Measurements from ENCODE around the gene ETFA. TPM values are rescaled to one million over a fixed set of nuclear protein-coding genes. Genes with fewer than 3 reads are reported as not detected.

The ETFA gene
- total RNA-seq, 2 experiments from 2014 or later = 159 to 164 TPM

GRCh38 chr15:76204916-76205460, 106.3 kb downstream of the ETFA start:
- TF ChIP-seq CTCF (IDR thresholded peaks at IDR 0.05) = no peak
- no peak overlapping the region for H3K27ac Mint-ChIP-seq
- ATAC-seq = no peak
- H3K27me3 Mint-ChIP-seq = no peaks in the 10 kb centered on the region
- H3K36me3 Mint-ChIP-seq (ENCODE audit: low read depth) = no peaks in the 10 kb centered on the region
- ChIA-PET CTCF (interaction anchor here (3.7 kb wide), 1 partner anchor 15 kb away, joined by 16 read pairs; no protein-coding TSS in a partner anchor), POLR2A (no interaction called here)
- DNase-seq = no peak
- no peak overlapping the region for H3K4me3 Mint-ChIP-seq
- H3K4me1 Mint-ChIP-seq (ENCODE audit: low read depth) = peaks cover 4% of the 10 kb centered on the region
- intact Hi-C loops (cut with micrococcal nuclease) = no loop called here
- no peaks in the 10 kb centered on the region for H3K9me3 Mint-ChIP-seq

GRCh38 chr15:76204109-76204845, 107.0 kb downstream of the ETFA start:
- intact Hi-C loops (cut with micrococcal nuclease) = no loop called here
- Mint-ChIP-seq H3K4me3 (no peak overlapping the region), H3K9me3 (no peaks in the 10 kb centered on the region), H3K4me1 (ENCODE audit: low read depth) (peaks cover 2% of the 10 kb centered on the region), H3K27me3 (no peaks in the 10 kb centered on the region), H3K36me3 (ENCODE audit: low read depth) (no peaks in the 10 kb centered on the region), H3K27ac (no peak overlapping the region)
- no peak for DNase-seq
- ChIA-PET CTCF (interaction anchor here (3.7 kb wide), 1 partner anchor 14 kb away, joined by 16 read pairs; no protein-coding TSS in a partner anchor), POLR2A (interaction anchor here (1.4 to 1.6 kb wide), 2 partner anchors 11 to 17 kb away, joined by 3 to 6 read pairs; no protein-coding TSS in a partner anchor)
- TF ChIP-seq CTCF (IDR thresholded peaks at IDR 0.05) = no peak
- no peak for ATAC-seq

- H3K4me3 Mint-ChIP-seq = no peak overlapping the region
- H3K36me3 Mint-ChIP-seq (ENCODE audit: low read depth) = no peaks in the 10 kb centered on the region
- TF ChIP-seq CTCF (IDR thresholded peaks at IDR 0.05) = no peak
- H3K27me3 Mint-ChIP-seq = no peaks in the 10 kb centered on the region
- intact Hi-C loops (cut with micrococcal nuclease) = no loop called here
- ATAC-seq (no peak), DNase-seq (no peak)
- H3K9me3 Mint-ChIP-seq = no peaks in the 10 kb centered on the region
- ChIA-PET POLR2A (interaction anchor here (1.4 to 1.6 kb wide), 2 partner anchors 10 to 16 kb away, joined by 3 to 6 read pairs; no protein-coding TSS in a partner anchor), CTCF (no interaction called here)
- no peak overlapping the region for H3K27ac Mint-ChIP-seq
- no peaks in the 10 kb centered on the region for H3K4me1 Mint-ChIP-seq (ENCODE audit: low read depth)
Measured at GRCh38 chr15:76203346-76204108, 107.7 kb downstream of the ETFA start.

GRCh38 chr15:76201536-76202255, 109.6 kb downstream of the ETFA start:
- POLR2A ChIA-PET = no interaction called here
- H3K36me3 Mint-ChIP-seq (ENCODE audit: low read depth) = no peaks in the 10 kb centered on the region
- no peaks in the 10 kb centered on the region for H3K4me1 Mint-ChIP-seq (ENCODE audit: low read depth)
- TF ChIP-seq CTCF (IDR thresholded peaks at IDR 0.05) = no peak
- CTCF ChIA-PET = no interaction called here
- H3K27me3 Mint-ChIP-seq = no peaks in the 10 kb centered on the region
- intact Hi-C loops (cut with micrococcal nuclease) = no loop called here
- ATAC-seq = no peak
- H3K27ac Mint-ChIP-seq = no peak overlapping the region
- no peak for DNase-seq
- no peak overlapping the region for H3K4me3 Mint-ChIP-seq
- H3K9me3 Mint-ChIP-seq = no peaks in the 10 kb centered on the region

Measured in activated CD8-positive, alpha-beta T cell treated with anti-CD3 and anti-CD28 coated beads for 36 hours (primary cell).